Measurements from ENCODE around the gene SF3B2.
"Not testable (repeated sequence)": the region's sequence is repeated elsewhere in the genome, so short reads cannot be mapped to it uniquely, and the experiment has no call there.

The SF3B2 gene

DNA sequence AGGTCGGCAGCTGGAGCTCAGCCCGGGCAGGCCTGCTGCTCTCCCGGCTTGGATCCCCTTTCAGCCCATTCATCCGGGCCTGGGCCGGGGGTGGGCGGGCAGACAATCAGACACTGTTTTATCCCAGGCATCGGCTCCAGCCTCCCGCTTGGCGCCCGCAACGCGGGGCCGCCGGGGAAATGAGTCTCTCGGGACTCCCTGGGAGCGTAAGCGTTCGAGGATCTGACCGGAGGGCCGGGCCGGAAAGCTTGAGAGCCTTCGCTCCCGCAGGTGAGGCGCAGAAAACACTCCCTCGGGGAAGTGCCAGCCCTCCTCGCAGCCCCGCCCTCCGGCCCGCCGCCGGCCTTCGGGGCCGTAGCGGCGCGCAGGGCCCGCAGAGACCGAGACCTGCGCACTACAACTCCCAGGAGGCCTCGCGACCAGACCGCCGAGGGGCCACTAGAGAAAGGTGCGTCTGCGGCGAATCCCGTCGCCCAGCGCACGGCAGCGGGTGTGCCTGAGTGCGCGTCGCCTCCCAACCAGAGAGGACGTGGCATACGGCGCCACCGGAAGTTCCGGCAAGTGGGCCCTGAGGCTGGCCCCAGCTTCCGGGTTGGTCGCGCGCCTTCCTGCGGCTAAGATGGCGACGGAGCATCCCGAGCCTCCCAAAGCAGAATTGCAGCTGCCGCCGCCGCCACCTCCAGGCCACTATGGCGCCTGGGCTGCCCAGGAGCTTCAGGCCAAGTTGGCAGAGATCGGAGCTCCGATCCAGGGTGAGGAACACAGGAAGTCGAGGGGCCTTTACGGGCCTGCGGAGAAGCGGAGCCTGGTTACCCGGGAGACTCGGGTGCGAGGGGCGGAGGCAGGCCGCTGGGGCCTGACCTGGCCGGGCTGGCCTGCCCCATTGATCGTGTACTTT, at the start of gene SF3B2:
Gene SF3B2, plus strand, starts transcription at position 599 of the 898 bp plus-strand sequence. Its CDS starts 21 bp downstream, at position 620.
- peak; percentile 95 for DNase-seq

DNA sequence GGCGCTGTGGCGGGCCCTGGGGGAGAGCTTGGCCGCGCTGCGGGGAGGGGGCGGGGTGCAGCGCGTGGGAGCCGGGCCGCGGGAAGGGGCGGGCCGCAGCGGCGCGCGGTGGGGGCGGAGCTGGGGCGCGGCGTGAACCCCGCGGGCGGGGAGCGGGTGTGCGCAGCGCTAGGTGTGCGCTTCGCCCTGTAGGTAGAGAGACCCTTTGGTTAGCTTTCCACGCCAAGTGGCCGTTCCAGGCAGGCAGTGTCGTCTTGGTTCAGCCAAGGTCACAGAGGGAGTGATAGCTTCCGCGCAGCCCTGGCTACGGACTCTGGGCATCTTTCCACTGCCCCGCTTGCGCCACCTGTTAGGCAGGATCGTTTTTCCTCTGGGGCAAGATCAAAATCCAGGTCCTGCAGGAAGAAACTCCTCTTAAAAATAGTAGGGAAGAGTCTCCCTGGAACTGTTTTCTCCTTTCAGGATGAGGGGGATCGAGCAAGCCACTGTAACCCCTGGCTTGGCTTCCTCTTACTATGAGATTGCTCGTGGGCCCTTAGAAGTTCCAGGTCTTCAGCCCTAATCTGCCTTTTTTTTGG, 49.4 kb upstream of the SF3B2 start:
- no peak for DNase-seq

- no peak for DNase-seq
Measured at GRCh38 chr11:66003291-66003690, 48.9 kb upstream of the SF3B2 start.

DNA sequence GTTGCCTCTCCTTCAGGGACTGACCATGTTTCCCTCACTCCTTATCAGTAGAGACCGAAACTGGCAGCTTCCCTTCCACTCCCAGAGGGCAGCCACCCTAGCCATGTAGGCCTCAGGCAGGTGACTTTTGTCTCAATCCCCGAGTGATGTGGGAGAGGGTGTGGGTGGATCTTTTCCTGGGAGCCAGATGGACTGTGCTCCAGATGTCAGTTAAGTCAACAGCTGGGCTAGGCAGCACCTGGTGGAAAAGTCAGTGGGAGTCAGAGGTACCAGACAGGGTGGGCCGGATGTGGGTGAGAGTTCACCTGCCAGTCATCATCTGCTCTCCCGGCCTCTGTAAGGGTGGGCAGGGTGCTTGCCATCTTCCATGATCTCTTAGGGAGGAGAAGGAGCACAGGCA, 48.0 kb upstream of the SF3B2 start:
- DNase-seq, result no peak

- no peak for DNase-seq
Measured at GRCh38 chr11:66006134-66006890, 45.9 kb upstream of the SF3B2 start.

DNA sequence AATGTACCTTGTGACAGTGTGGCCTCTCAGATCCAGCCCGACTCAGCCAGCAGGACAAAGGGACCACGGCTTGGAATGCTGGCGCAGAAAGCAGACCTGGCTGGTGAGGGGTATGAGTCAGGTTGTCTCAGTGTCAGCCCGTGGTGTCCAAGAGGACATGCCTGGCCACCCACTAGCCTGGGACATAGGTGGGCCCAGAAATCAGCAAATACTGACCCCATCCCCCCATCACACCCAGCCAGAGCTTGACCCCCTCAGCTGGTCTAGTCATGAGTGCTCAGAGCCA, 45.3 kb upstream of the SF3B2 start:
- DNase-seq, result no peak

- DNase-seq, result no peak
Measured at GRCh38 chr11:66007201-66007634, 44.9 kb upstream of the SF3B2 start.

DNA sequence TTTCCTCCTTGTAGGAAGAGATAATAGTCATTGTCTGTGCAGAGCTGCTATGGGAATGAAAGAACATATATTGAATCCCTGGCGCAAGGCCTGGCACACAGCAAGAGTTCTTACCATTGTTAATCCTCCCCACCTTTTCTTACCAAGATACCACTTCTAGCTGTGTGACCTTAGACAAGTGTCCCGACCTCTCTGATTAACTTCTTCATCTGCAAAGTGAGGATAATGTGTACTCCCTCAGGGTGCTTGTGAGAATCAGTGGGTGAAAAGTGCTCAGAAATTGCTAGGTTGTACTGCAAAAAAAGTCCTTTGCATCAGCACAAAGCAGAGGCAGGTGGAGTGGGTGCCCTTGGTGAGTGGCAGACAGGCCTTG, 44.1 kb upstream of the SF3B2 start:
- DNase-seq, result no peak

- DNase-seq, result no peak
Measured at GRCh38 chr11:66008468-66009101, 43.6 kb upstream of the SF3B2 start.

- not testable (repeated sequence) for DNase-seq
Measured at GRCh38 chr11:66010036-66010435, 42.1 kb upstream of the SF3B2 start.

DNA sequence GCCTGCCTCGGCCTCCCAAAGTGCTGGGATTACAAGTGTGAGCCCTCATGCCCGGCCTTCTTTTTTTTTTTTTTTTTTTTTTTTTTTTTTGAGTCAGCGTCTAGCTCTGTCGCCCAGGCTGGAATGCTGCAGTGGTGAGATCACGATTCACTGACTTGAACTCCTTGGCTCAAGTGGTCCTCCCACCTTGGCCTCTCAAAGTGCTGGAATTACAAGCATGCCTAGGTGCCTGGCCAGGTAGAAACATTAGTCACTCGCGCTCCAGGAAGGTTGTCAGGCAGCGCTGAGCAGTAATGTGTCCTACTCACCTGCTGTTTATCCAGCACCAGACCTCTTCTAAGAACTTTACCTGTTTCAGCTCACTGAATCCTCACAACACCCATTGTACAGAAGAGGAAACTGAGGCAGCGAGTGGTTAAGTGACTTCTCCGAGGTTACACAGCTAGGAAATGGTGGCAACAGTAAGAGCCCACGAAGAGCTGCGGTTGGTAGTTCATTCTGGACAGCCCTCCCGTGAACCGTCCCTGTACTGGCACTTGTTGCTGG, 40.9 kb upstream of the SF3B2 start:
- DNase-seq, result no peak

- no peak for DNase-seq
Measured at GRCh38 chr11:66011785-66012303, 40.3 kb upstream of the SF3B2 start, which contains the start of gene CST6. CST6 (plus strand) TSS chr11:66012008; CDS start chr11:66012045, 37 bp downstream.

GRCh38 chr11:66012371-66012945, 39.7 kb upstream of the SF3B2 start:
- no peak for DNase-seq

DNA sequence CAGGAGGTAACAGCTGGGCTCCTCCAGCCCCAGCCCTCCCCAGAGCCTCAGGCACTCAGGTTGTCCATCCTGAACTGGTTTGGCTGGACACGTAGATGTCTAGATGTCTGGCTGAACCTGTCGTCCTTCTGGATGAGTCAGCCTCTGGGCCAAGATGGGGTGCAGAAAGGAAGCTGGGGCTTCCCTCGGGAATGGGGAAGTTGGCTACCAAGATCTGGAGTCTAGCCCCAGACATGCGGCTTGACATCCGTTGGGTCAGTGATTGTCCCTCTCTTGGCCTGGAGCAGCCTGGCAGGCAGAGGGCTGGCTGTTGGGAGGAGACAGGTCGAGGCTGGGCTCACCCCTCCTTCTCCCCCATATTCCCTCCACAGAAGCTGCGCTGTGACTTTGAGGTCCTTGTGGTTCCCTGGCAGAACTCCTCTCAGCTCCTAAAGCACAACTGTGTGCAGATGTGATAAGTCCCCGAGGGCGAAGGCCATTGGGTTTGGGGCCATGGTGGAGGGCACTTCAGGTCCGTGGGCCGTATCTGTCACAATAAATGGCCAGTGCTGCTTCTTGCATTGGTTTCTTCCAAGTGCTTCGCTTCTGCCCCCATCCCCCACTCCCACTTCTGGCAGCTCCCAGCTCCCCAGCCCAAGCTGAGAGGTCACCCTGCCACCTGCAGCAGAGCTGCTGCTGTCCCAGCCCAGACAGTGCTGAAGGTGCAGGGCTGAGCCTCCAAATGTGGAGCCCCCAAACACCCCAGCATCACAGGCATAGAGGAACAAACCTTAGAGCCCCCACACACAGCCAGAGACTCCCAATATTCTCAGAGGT, 39.0 kb upstream of the SF3B2 start:
- DNase-seq, result no peak

- DNase-seq, result no peak
Measured at GRCh38 chr11:66013762-66014100, 38.4 kb upstream of the SF3B2 start.

- DNase-seq, result no peak
Measured at GRCh38 chr11:66014804-66015453, 37.2 kb upstream of the SF3B2 start.

GRCh38 chr11:66015454-66015881, 36.7 kb upstream of the SF3B2 start:
- peak; percentile 31 for DNase-seq

- DNase-seq, result no peak
Measured at GRCh38 chr11:66015936-66016792, 36.0 kb upstream of the SF3B2 start.

DNA sequence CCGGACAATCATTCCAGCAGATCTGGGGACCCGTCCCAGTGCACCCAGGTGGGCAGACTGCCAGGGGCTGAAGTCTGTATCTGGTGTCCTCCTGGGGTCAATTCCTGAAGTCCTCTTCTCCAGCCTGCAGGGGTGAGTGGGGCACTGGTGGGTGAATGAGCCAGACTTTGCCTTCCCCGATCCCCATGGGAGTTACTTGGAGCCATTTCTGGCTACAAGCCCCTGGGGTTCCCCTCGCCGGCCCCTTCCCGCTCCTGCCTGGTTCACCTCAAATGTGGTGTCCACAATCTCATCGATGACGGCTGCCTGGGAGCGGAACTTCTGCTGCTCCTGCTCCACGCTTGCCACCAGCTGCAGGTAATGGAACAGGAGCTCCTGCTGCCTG, 35.4 kb upstream of the SF3B2 start:
- no peak for DNase-seq

- DNase-seq, result no peak
Measured at GRCh38 chr11:66017321-66017720, 34.8 kb upstream of the SF3B2 start.

All from amniotic stem cell (primary cell).